CD4-positive, alpha-beta T cell treated with Interleukin-6 for 4 hours (primary cell): ENCODE measurements around the gene FAHD2A.
"Not testable (repeated sequence)": the region's sequence is repeated elsewhere in the genome, so short reads cannot be mapped to it uniquely, and the experiment has no call there.

Experiments
- DNase-seq: peaks from one replicate; pipeline ENCODE4 v3.0.0-alpha.2; 2020; ENCODE audit warnings: mixed read lengths

Gene FAHD2A

DNA sequence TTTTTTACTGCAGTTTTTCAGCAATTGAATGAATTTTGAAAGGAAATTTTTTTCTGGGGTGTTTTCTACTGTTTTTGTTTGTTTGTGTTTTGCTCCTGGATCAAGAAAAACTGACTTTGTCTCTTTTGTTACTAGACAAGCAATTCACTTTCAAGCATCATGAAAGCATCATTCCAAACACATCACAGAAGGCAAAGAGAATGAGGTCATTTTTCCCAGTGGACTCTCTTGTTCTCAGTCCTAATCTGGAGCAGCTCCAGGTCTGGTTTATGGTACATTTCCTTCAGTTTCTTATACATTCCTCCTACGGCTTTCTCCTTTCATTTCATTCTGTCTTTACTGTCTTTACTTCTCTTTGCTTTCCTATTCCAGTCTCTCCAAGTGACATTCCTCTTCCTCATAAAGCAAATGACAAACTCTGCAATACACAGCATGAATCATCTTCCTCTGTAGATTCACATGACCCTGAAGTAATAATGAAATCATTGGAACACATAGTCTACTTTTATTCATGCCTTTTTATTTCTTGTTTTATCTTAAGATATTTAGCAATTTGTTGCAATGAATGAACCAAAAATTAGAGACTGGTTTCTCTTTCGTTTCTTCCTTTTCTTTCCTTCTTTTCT, 40.1 kb downstream of the FAHD2A start:
- not testable (repeated sequence) for DNase-seq

DNA sequence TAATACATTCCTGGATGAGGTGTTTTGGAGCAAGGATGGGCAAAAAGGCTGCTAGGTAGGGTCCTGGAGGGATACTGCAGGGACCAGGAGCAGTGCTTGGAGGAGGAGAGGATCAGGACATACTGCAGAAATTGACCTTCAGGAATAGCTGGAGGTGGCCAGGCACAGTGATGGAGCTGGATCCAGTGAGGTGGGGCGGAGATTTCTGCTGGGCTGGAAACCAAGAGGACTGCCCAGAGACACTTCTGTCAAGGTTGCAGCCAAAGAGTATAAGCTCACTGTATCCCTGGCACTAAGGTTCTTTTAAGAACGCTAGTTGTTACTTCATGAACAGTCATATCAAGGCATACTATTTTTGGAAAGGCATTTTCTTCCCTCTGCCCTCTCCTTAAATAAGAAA, 42.8 kb downstream of the FAHD2A start:
- not testable (repeated sequence) for DNase-seq

DNA sequence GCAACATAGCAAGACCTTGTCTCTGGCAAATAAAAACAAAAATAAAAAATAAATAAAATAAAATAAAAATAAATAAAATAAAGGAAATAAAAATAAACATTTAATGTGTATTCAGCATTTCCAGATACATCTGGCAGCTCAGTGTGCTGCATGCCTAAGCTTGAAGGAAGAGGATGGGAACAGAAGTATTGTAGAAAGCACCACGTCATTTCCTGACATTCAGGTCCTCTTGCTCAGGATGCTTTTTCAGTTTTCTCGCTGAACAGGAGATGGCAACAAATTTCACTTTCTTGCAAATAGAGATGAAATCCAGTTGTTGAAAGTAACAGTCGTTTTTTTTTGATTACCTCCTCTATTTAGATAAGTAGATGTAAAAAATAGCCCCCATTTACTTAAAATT, 60.8 kb downstream of the FAHD2A start:
- not testable (repeated sequence) for DNase-seq
